HepG2 (cell line): Measurements from ENCODE around the gene SLC7A8. TPM values are rescaled to one million over a fixed set of nuclear protein-coding genes. Genes with fewer than 3 reads are reported as not detected.

Experiments used
- ARNT ChIP-seq: fragments of 450-650 bp; IDR thresholded peaks from 2 replicates; pipeline ENCODE4 v1.6.1; 2017
- CEBPB ChIP-seq: IDR thresholded peaks from 2 replicates; pipeline ENCODE4 v1.6.1; 2011; ENCODE audit warnings: low read depth, low read length, improper control_type of control experiment, borderline replicate concordance
- FOSL1 ChIP-seq: sonication (generic); formaldehyde crosslinking; IDR thresholded peaks from 2 replicates; pipeline ENCODE4 v1.9.0; 2021; ENCODE audit warnings: missing genetic modification reagents, borderline replicate concordance
- FOXJ3 ChIP-seq: sonication (generic); formaldehyde crosslinking; IDR thresholded peaks from 2 replicates; pipeline ENCODE4 v1.4.0; 2020; ENCODE audit warnings: missing genetic modification reagents, mild to moderate bottlenecking, borderline replicate concordance
- GABPB1 ChIP-seq: IDR thresholded peaks from 2 replicates; pipeline ENCODE4 v1.6.1; 2016; ENCODE audit warnings: mild to moderate bottlenecking, missing genetic modification reagents, moderate library complexity, missing compliant biosample characterization
- GATAD1 ChIP-seq: IDR thresholded peaks from 2 replicates; pipeline ENCODE4 v1.6.1; 2016; ENCODE audit warnings: missing genetic modification reagents, missing compliant biosample characterization
- GFI1 ChIP-seq: sonication (generic); formaldehyde crosslinking; IDR thresholded peaks from 2 replicates; pipeline ENCODE4 v1.5.0; 2020; ENCODE audit warnings: missing genetic modification reagents, mild to moderate bottlenecking, borderline replicate concordance
- GZF1 ChIP-seq: sonication (generic); formaldehyde crosslinking; IDR thresholded peaks from 2 replicates; pipeline ENCODE4 v1.5.1; 2020; ENCODE audit warnings: mild to moderate bottlenecking, missing genetic modification reagents
- HOXA9 ChIP-seq: sonication (generic); formaldehyde crosslinking; IDR thresholded peaks from 2 replicates; pipeline ENCODE4 v1.8.1; 2022; ENCODE audit warnings: missing genetic modification reagents, mild to moderate bottlenecking, moderate library complexity, borderline replicate concordance
- KDM5A ChIP-seq: fragments of 200-600 bp; sonication (generic); IDR thresholded peaks from 2 replicates; pipeline ENCODE4 v1.7.0; 2018; ENCODE audit warnings: antibody characterized with exemption, mild to moderate bottlenecking, low read length, borderline replicate concordance
- MAFK ChIP-seq, 2 experiments: IDR thresholded peaks in 1 of 2; conservative IDR thresholded peaks in 1 of 2; 2 replicates each; pipeline ENCODE4 v1.6.1; 2011; ENCODE audit warnings: improper control_type of control experiment in 2 of 2, low read length in 2 of 2
- MIER3 ChIP-seq: IDR thresholded peaks from 2 replicates; pipeline ENCODE4 v1.6.1; 2016; ENCODE audit warnings: missing compliant biosample characterization, borderline replicate concordance
- NCOA5 ChIP-seq: sonication (generic); formaldehyde crosslinking; IDR thresholded peaks from 2 replicates; pipeline ENCODE4 v1.4.0; 2020; ENCODE audit warnings: missing genetic modification reagents
- POLR2G ChIP-seq: fragments of 200-400 bp; formaldehyde crosslinking; IDR thresholded peaks from 2 replicates; pipeline ENCODE4 v1.6.1; 2018; ENCODE audit warnings: mild to moderate bottlenecking, low read depth, low read length, moderate library complexity
- RARG ChIP-seq: sonication (generic); formaldehyde crosslinking; IDR thresholded peaks from 2 replicates; pipeline ENCODE4 v1.4.0; 2020; ENCODE audit warnings: low read depth, mild to moderate bottlenecking, missing genetic modification reagents
- SAP130 ChIP-seq: IDR thresholded peaks from 2 replicates; pipeline ENCODE4 v1.6.1; 2016; ENCODE audit warnings: low read depth
- SMAD9 ChIP-seq: sonication (generic); formaldehyde crosslinking; IDR thresholded peaks from 2 replicates; pipeline ENCODE4 v1.5.1; 2020; ENCODE audit warnings: mild to moderate bottlenecking, missing genetic modification reagents
- TAF1 ChIP-seq: sonication (generic); formaldehyde crosslinking; IDR thresholded peaks from 2 replicates; pipeline ENCODE4 v1.4.0; 2020; ENCODE audit warnings: missing genetic modification reagents
- TBX3 ChIP-seq: fragments of 450-650 bp; IDR thresholded peaks from 2 replicates; pipeline ENCODE4 v1.6.1; 2017; ENCODE audit warnings: antibody characterized with exemption, mild to moderate bottlenecking, inconsistent platforms, borderline replicate concordance
- TMF1 ChIP-seq: sonication (generic); formaldehyde crosslinking; IDR thresholded peaks from 2 replicates; pipeline ENCODE4 v1.8.1; 2022; ENCODE audit warnings: low read depth, missing genetic modification reagents
- TSC22D2 ChIP-seq: sonication (generic); formaldehyde crosslinking; IDR thresholded peaks from 2 replicates; pipeline ENCODE4 v1.5.1; 2020; ENCODE audit warnings: missing genetic modification reagents, mild to moderate bottlenecking, borderline replicate concordance
- ZNF121 ChIP-seq: sonication (generic); formaldehyde crosslinking; IDR thresholded peaks from 2 replicates; pipeline ENCODE4 v1.5.0; 2020; ENCODE audit warnings: mild to moderate bottlenecking, missing genetic modification reagents
- ZNF17 ChIP-seq: sonication (generic); formaldehyde crosslinking; IDR thresholded peaks from 2 replicates; pipeline ENCODE4 v1.5.0; 2020; ENCODE audit warnings: mild to moderate bottlenecking, missing genetic modification reagents
- ZNF350 ChIP-seq: sonication (generic); formaldehyde crosslinking; IDR thresholded peaks from 2 replicates; pipeline ENCODE4 v1.4.0; 2020; ENCODE audit warnings: mild to moderate bottlenecking, low read depth, missing genetic modification reagents, borderline replicate concordance
- ZNF530 ChIP-seq: sonication (generic); formaldehyde crosslinking; IDR thresholded peaks from 2 replicates; pipeline ENCODE4 v1.5.0; 2020; ENCODE audit warnings: low read depth, mild to moderate bottlenecking, missing genetic modification reagents
- ZNF737 ChIP-seq: sonication (generic); formaldehyde crosslinking; IDR thresholded peaks from 2 replicates; pipeline ENCODE4 v1.5.0; 2020; ENCODE audit warnings: missing genetic modification reagents, mild to moderate bottlenecking, borderline replicate concordance
- ZNF780A ChIP-seq: sonication (generic); formaldehyde crosslinking; IDR thresholded peaks from 2 replicates; pipeline ENCODE4 v1.8.0; 2022; ENCODE audit warnings: mild to moderate bottlenecking, missing genetic modification reagents, moderate library complexity
- ZNF782 ChIP-seq: sonication (generic); formaldehyde crosslinking; IDR thresholded peaks from 2 replicates; pipeline ENCODE4 v1.4.0; 2020; ENCODE audit warnings: missing genetic modification reagents, mild to moderate bottlenecking, borderline replicate concordance
- polyA plus RNA-seq, 8 experiments: library from polyadenylated mRNA; depleted of rRNA in 3 of 8; stranded (reverse) in 7 of 8; unstranded in 1 of 8; fragments of >200 nt; fragmentation: Illumina TruSeq in 4 of 8; extraction: Trizol in 4 of 8; gene quantifications; 2 replicates each; pipeline versions ENCODE4 v1.2.1 to v1.2.3, GENCODE V29; 2011 to 2016; ENCODE audit warnings: low read depth in 4 of 8, missing spikeins in 1 of 8, mixed read lengths in 1 of 8; ENCODE audit not compliant: insufficient read depth in 1 of 8
- total RNA-seq, 5 experiments: library from RNA; depleted of rRNA; stranded (reverse); fragments of >200 nt; fragmentation: Illumina TruSeq; extraction: Trizol; gene quantifications; 2 replicates each; pipeline ENCODE4 v1.2.3, GENCODE V29; 2016; ENCODE audit warnings: low read depth in 1 of 5
- TF ChIP-seq, protein P1 (sequence below): sonication (generic); formaldehyde crosslinking; IDR thresholded peaks from 2 replicates; pipeline ENCODE4 v1.4.0; 2020; ENCODE audit warnings: missing genetic modification reagents, borderline replicate concordance

Gene SLC7A8
- total and polyA plus RNA-seq, 2 of the 13 experiments (the other 11 are each of a cell fraction or from before 2014, with no cell fraction given): 0.25 TPM; not detected in 1

DNA sequence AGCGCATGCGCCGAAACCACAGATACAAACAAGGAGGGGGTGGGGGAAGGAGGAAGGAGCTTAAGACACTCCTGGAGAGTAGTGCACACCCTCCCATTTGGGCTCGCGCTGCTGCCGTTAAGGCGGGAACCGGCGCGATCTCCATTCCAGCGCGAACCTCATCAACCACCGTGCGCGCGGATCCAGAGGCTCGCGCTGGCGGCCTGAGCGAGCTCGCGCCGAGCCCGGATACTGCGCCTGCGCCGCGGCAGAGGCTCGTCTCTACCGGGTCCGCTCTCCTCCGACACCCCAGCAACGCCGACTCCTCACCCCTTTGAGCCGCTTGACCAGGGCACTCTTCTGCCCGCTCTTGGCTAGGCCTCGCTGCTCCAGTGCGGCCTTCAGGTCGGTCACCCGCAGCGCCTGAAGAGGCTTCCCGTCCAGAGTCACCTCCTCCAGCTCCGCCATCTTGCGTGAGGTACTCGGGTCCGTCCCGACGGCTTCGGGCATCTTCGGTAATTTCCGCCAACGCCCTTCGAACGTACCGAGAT, 88.7 kb downstream of the SLC7A8 start, which contains the start of gene ACIN1 (continued):
- TF ChIP-seq, protein P1, sequence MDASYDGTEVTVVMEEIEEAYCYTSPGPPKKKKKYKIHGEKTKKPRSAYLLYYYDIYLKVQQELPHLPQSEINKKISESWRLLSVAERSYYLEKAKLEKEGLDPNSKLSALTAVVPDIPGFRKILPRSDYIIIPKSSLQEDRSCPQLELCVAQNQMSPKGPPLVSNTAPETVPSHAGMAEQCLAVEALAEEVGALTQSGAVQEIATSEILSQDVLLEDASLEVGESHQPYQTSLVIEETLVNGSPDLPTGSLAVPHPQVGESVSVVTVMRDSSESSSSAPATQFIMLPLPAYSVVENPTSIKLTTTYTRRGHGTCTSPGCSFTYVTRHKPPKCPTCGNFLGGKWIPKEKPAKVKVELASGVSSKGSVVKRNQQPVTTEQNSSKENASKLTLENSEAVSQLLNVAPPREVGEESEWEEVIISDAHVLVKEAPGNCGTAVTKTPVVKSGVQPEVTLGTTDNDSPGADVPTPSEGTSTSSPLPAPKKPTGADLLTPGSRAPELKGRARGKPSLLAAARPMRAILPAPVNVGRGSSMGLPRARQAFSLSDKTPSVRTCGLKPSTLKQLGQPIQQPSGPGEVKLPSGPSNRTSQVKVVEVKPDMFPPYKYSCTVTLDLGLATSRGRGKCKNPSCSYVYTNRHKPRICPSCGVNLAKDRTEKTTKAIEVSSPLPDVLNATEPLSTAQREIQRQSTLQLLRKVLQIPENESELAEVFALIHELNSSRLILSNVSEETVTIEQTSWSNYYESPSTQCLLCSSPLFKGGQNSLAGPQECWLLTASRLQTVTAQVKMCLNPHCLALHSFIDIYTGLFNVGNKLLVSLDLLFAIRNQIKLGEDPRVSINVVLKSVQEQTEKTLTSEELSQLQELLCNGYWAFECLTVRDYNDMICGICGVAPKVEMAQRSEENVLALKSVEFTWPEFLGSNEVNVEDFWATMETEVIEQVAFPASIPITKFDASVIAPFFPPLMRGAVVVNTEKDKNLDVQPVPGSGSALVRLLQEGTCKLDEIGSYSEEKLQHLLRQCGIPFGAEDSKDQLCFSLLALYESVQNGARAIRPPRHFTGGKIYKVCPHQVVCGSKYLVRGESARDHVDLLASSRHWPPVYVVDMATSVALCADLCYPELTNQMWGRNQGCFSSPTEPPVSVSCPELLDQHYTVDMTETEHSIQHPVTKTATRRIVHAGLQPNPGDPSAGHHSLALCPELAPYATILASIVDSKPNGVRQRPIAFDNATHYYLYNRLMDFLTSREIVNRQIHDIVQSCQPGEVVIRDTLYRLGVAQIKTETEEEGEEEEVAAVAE (CRISPR knock-in tag): peak; percentile 54
- TF ChIP-seq SMAD9 (CRISPR knock-in tag): peak; percentile 98
- TF ChIP-seq GZF1 (CRISPR knock-in tag): peak; percentile 77; the same call in 1 of the 2 replicates
- TF ChIP-seq ZNF17: no peak
- TF ChIP-seq NCOA5 (CRISPR knock-in tag): peak; percentile 81; the same call in 1 of the 2 replicates
- TF ChIP-seq GATAD1: peak; percentile 83
- TF ChIP-seq SAP130 (CRISPR knock-in tag): peak; percentile 68; the same call in 1 of the 2 replicates
- peak; percentile 86 for TF ChIP-seq GABPB1
- TF ChIP-seq FOSL1 (CRISPR knock-in tag): no peak
- TF ChIP-seq RARG (CRISPR knock-in tag): peak; percentile 96
- TF ChIP-seq TAF1 (CRISPR knock-in tag): peak; percentile 100
- peak; percentile 92 for TF ChIP-seq KDM5A
- TF ChIP-seq ZNF121 (CRISPR knock-in tag): peak; percentile 74
- TF ChIP-seq ZNF782 (CRISPR knock-in tag): peak; percentile 100
- peak; percentile 98 for TF ChIP-seq POLR2G
- no peak for TF ChIP-seq ZNF737
- TF ChIP-seq ZNF530 (CRISPR knock-in tag): no peak
- TF ChIP-seq TBX3: peak; percentile 19; the same call in 1 of the 2 replicates
- no peak; the same call in 1 of the 2 replicates for TF ChIP-seq GFI1 (CRISPR knock-in tag)
- TF ChIP-seq TSC22D2: peak; percentile 84; the same call in 1 of the 2 replicates
- TF ChIP-seq ARNT: no peak
- peak; percentile 99 for TF ChIP-seq TMF1 (CRISPR knock-in tag)
- 0 out of 2 replicates have a peak, but pooled peaks have one; percentile 65 for TF ChIP-seq FOXJ3 (CRISPR knock-in tag)
- TF ChIP-seq CEBPB: no peak
- peak; percentile 97 for TF ChIP-seq ZNF350 (CRISPR knock-in tag)
- TF ChIP-seq MIER3 (CRISPR knock-in tag): 0 out of 2 replicates have a peak, but pooled peaks have one; percentile 88
- 0 out of 4 replicates have a peak, but pooled peaks of 1 of the 2 experiments have one; percentile 1 for TF ChIP-seq MAFK (conservative IDR thresholded peaks at IDR 0.05 in 1 of 2, IDR thresholded peaks at IDR 0.05 in 1 of 2; ENCODE audit: low read length in 2 of 2)
- no peak for TF ChIP-seq ZNF780A (CRISPR knock-in tag)
- TF ChIP-seq HOXA9 (CRISPR knock-in tag): no peak
